ENCODE measurements around the gene FIBCD1.

- TF ChIP-seq CTCF (IDR thresholded peaks at IDR 0.05; ENCODE audit: low read length) (no peak), EZH2 (IDR thresholded peaks at IDR 0.05; ENCODE audit: borderline replicate concordance, low read length) (no peak)
These were observed 19.4 kb downstream of the FIBCD1 start for GRCh38 chr9:130919559-130920145.
